Myocyte (in vitro differentiated cells): ENCODE results near the gene TGFBR3. TPM values are rescaled to one million over a fixed set of nuclear protein-coding genes. Genes with fewer than 3 reads are reported as not detected.

ENCODE experiments used
- DNase-seq: peaks from one replicate; pipeline ENCODE4 v3.0.0-alpha.2; 2012; ENCODE audit warnings: low read depth
- total RNA-seq: library from RNA; depleted of rRNA; stranded (reverse); fragments of >200 nt; gene quantifications from 2 replicates; pipeline ENCODE4 v1.2.3, GENCODE V29; 2014

TGFBR3 gene
- total RNA-seq, 1 donor from 2014 or later: 2.5 TPM

DNA sequence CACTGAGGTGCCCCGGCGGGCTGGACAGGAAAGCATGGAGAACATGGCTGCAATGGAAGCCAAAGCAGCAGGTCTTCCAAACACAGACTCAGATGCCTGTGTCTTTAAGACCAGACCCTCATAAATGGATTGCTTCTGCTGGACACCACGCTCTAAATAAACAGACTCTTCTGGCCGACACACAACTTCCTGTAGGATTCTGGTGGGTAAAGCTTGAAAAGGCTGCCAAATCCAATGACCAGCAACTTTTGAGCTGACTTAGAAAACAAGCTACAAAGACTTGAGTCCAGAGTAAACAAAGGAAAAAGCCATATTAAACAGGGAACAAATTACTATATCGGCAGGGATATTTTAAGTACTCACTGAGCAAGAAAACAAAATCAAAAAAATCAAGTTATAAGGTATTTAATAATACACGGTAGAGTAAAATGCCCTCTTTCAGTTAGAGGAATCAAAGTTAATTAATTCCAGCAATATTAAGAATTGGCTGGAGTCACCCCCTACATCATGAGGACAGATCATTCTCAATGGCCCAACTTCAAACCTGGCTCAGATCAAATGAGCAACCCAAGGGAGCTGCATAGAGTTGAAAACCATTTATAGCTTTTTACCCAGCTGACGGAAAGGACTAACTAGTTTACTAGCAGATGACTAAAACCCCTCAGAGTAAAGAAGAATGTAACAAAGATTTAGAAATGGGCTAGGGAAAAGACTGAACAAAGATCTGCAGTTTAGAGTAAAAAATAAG is 102.4 kb downstream of the TGFBR3 start:
- peak; percentile 18 for DNase-seq

DNA sequence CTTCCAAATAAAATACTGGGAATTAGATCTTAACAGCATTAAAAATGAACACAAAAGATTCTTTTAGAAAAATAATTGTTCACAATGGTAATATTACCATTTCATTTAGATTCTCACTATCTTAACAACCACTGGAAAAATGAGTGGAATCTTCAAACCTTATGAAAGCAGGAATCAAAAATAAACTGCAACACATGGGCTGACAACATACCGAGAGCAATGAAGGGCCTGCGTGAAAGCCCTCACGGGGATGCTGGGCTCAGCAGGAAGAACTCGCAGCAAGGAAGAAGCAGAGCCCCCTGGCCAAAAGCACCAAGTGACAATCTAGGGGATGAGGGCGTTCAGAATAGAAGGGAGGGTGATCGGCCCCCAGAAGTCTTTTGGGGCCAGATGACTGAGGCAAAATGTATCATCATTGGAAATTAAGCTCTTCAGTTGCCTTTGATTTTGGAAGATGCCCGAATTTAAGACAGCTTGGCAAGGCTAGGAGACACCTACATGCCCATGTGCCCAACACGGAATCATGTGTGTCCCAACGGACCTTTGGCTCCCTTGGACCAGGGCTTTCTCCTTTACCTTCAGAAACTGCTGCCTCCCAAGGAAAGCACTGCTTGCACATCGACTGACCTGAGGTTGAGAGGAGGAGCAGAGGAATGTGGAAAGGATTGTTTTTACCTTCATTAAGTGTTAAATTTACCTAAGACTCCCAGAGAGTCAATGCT is 103.9 kb downstream of the TGFBR3 start:
- DNase-seq: no peak

DNA sequence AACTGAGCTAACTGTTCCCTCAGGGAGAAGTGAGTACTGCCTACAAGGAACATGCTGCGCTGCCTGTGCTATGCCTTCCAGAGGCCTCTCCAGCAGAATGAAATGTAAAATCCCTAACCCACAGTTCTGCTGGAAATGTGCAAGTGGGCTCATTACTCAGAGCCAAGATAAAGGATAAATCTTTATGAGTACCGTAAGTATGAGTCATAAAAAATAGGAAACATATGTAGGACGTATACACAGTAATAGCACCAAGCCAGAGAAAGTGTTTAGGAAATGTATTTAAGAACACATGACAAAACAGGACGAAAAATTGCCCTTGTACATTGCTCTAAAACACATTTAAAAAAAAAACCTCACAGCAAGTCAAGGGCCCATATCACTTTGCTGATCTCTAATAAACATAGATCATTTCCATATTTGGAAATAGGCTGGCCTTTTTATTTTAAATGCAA is 104.6 kb downstream of the TGFBR3 start:
- DNase-seq: no peak

DNA sequence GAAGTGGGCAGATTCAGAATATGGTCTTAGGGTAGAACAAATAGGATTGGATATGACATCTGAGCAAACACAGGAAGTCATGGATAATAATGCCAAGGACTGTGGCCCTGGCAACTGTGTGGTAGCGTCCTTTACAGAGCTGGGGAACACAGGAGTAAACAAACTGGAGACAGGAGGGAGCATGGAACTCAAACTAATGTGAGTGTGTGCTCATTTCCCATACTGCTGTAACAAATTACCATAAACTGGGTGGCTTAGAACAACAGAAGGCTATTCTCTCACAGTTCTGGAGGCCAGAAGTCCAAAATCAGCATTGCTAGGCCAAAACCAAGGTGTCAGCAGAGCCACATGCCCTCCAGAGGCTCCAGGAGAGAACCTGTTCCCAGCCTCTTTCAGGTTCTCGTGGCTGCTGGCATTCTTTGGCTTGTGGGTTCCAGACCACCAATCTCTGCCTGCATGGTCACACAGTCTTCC is 106.4 kb downstream of the TGFBR3 start:
- peak; percentile 34 for DNase-seq

DNA sequence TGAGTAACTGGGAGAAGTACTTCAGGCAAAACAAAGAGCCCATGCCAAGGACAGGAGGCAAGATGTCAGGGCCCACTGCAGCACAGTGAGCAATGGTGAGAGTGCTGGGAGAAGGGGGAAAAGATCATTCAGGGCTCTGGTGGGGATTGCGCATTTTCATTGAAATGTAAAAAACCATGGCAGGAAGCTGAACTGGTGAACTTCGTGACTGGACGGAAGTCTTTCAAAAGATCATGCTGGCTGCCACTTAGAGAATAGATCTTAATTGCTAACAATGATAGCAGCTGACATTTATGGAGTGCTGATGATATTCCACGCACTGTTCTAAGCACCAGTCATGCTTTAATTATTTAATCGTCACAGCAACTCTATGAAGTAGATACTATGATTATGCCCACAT is 107.0 kb downstream of the TGFBR3 start:
- no peak for DNase-seq

DNA sequence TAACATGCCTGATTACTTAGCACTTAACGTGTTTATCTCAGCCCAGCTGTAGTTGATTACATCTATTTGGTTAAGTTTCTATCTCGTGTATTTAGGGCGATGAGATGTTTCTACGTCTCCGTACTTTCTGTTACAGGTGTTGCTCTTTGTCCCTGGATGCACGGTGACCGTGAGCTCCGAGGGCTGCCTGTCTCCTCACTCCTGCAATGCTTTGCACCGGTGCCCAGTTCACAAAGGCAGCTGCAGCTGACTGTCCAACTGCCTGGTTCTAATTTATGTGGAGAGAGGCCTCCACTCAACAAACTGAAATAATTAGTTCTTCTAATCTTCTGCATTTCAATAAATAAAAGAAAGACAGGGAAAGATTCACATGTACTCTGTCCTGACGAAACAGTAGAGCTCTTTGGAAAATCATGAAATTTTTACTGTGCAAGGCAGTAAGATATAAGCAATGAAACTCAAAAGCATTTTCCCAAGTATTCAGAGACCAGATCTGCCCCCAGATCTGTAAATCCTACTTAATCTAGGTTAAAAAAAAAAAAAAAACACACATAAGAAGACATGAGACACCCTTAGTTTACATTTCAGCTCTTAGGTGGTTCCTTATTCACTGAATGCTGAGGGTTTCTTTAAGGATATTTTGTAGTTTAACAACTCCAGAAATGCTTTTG is 108.2 kb downstream of the TGFBR3 start:
- no peak for DNase-seq

DNA sequence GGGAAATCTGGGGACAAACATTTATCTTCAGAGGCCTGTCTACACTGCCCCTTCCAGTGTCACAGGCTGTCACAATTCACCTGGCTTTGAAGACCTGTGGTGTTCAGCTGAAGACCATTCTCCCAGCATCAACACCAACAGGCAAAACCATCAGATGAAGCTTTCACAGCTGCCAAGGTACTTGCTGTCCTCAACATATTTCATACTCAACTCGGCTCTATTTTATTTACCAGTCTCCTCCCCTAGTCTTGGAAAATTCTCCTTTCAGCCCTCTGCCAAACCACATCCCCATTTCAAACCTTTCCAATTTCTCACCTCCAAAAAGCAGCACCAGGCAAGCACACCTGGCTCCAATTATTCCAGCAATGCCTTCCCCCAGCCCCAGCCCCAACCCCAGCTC is 108.8 kb downstream of the TGFBR3 start:
- no peak for DNase-seq

DNA sequence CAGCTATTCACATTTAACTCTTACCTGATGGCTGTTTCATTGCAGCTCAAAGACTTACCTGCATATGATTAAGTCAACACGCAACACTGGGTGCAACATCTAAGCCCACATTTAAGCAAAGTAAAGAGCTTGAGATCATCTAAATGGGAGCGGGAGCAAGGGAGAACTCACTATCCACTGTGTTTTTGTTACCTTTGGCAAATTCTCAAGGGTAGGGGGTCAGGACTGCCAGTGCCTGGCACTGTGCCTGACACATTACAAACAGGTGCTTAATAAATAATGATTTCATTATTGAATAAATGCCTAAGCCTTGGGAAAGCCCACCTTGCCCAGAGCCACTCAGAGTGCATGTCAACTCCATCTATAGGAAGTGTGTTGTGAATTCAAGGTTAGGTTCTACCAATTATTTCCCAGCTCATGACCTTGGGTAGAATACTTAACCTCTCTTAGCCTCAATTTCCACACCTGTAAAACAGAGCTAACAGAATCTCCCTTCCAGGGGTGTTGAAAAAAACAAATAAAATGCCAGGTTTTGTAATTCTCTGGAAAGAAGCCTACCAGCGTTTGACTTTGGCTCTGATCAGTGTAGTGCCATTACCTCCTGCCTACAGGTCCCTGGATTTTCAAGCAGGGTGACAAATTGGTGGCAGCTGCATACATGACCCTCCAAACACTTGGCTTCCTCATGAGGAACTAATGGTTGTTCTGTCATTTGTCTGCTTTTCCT is 109.7 kb downstream of the TGFBR3 start:
- no peak for DNase-seq

DNA sequence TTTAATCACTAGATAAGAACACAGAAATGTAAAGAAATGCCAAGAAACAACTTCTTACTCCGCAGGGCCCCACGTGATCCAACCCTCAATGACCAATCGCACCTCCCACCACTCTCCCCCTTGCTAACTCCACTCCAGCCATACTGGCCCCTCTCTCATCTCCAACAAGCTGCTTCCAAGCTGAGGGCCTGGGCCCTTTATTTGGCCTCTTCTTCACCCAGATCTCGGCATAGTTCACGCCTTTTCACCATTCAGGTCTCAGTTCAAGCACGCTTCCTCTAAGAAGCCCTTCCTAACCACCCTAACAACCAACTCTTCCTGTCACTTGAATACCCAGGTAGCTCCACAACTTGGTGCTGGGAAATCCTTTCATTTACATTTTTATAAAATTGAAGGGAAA is 110.7 kb downstream of the TGFBR3 start:
- DNase-seq: no peak

DNA sequence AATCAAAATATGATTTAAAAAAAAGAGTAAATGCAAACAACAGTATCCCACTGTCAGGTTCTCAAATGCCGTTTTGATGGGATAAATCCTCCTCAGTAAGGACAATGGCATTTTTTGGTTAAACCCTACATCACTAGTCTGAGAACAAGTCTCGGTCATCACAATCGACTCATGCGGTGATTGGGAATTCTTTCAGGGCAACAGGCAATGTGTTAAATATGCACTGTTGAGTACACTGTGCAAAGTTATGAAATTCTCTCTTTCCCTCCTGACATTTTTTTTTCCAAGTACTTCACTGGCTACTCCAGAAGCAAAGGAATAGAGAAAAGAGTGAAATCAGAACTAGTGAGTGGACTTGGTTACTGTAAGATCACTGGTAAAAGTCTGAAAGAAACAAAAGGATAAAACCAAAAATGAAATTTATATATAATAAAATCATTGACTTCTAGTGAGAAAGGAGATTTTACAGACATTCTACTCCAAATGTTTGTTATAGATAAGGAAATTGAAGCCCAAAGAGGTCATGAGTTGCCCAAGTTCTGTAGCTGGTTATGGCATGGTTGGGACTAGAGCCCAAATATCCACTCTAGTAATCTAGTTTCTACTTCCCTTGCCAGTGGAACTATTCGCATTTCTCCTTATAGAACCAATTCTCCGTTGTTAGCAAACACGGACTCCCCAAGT is 111.3 kb downstream of the TGFBR3 start:
- no peak for DNase-seq

DNA sequence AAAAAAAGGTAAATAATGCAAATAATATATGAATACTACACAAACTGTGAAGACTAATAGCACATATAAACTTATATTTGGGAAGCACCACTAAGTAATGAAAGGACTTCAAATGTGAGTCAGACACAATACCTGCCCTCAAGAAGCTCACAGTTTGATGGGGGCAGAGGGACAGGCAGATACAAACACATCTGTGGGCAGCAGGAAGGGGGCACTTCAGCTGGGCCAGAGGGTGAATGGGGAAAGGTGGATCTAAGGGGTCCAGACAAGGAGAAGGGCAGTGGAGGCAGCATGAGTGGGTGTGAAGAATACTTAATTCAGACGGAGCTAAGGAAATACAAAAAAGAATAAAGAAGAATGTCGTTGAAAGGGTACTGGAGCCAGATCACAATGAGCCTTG is 114.2 kb downstream of the TGFBR3 start:
- no peak for DNase-seq

DNA sequence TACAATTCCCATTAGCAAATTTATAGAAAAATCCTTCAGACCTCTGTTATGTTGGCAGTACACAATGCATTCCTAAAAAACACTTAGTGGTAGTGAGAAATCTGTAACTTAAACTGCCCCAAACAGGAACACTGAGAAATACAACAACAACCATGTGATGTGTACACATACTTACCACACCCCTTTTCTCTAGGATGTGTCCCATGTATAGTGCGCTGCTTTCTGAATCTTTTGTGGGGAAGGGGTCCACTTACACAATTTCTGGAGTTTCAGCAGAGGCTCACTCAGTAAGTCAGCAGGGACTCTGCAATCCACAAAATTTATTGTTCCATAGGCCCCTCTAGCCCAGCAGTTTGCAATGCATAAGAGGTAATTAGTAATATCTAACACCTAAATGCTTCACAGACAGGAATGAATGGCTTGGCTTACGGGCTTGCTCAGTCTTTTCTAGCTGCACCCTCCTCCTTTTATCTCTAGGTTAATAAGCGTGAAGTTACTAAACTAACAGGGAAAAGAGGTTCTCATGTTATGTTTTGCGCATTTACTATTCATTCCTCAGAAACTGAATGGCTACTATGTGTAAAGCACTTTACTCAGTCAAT is 115.2 kb downstream of the TGFBR3 start:
- DNase-seq: no peak

DNA sequence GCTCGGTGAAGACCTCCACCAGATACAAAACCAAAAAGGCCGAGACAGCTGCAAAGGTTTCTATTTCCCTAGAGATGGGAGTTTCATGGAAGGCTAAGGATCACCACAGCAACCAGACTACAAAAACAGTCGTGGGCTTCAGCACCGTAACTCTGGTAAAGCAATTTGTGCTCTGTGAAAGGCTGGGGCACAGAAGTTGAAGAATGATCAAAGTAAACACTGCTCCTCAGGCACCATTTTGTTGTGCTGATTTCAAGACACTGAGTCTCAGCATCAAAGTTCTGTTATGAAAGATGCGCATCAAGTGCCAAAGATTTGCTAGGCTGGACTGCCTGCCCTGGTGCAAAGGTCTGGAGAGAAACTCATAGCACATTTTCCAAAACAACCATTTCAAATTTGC is 116.2 kb downstream of the TGFBR3 start:
- peak; percentile 66 for DNase-seq

DNA sequence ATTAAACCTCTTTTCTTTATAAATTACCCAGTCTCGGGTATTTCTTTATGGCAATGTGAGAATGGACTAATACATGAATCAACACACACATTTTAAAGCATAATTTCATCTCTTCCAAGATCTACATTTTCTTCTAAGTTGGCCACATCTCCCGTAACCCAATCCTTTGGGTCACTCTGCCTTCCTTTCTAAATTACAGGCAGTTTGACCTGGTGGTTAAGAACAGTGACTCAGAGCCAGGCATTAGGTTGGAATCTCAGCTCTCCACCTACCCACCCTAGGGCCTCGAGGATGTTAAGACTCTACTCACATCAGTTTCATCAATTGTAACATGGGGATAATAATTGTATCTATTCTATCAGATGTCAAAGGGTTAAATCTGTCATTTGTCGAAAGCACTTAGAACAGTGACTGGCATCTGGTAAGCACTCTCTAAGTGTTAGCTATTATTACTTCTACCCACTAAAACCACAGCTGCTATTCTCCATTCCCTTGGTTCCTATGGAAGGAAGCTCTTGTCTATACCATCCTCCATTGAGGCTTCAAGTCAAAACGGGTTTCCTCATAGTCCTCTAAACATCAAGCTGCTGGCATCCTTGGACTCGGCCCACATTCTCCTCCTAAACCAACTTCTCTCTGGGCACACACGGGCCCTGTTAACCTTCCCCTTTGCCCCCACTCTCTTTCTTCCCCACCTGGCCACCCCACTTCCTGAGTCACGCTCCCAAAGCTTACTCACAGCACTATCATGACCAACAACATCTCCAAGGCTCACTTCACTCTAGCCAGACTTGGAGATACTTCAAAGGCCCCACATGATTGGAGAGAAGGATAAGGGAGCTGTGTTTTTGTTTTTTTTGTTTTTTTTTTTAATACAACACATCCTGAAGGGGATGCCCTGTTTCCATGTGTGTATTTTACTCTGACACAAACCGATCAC is 116.9 kb downstream of the TGFBR3 start:
- DNase-seq: peak; percentile 28

DNA sequence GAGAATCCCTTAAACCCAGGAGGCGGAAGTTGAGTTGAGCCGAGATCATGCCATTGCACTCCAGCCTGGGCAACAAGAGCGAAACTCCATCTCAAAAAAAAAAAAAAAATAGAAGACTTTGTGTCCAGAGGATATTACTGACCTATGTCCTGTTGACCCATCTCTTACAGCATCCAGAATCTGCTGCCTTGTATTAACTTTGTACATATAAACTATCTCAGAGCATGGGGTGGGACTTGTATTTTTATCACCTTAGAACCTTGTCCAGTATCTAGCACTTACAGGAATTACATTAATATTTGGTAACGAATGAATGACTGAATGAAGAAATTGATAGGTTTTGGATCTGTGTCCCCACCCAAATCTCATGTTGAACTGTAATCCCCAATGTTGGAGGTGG is 117.8 kb downstream of the TGFBR3 start:
- DNase-seq: no peak

DNA sequence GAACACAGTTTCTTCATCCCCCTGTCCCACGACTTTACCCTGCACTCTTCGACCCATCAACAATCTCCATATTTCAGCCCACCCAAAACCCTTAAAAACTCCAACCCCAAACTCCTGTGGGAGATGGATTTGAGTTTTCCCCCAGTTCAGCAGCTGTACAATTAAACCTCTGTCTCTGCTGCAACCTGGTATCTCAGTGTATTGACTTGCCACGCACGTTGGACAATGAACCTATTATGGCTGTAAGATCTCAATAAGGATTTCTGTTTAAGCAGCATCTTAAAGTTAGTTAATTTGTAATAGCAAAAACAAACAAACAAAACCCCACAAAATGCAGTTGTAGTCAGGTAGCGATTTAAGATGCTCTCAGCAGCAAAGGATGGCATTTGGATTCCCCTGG is 119.1 kb downstream of the TGFBR3 start:
- no peak for DNase-seq

DNA sequence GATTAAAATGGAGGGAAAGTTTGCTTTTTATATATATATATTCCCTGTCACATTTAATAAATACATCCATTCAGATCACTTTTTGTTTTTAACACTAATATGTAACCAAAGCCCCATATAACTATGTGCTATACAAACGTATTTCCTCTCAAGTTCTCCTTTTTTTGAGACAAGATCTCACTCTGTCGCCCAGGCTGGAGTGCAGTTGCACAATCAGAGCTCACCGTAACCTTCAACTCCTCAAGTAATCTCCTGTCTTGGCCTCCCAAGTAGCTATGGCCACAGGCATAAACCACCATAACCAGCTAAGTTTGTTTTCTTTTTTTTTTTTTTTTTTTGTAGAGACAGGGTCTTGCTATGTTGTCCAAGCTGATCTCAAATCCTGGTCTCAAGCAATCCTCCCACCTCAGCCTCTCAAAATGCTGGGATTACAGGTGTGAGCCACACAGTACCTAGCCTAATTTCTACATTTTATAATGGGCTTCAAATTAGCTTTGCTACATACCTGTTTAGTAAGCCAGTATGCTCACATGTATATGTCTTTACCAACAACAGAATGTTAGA is 120.0 kb downstream of the TGFBR3 start:
- DNase-seq: no peak

DNA sequence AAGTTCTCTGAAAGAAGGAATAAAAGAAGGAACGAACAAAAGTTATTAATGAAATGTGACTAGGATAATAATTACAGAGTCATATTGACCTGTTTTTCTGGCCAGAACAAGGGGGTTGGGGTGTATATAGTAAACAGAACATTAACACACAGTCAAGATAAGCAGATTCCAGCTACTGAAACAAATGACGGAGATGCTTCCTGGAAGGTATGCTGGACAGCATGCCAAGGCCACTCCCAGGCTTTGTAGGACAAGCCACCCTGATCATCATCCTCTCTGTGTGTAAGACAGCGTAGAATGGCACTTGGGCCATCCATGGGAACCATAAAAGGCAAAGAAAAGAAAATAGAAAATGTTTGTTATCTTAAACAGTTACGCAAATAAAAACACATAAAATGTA is 120.7 kb downstream of the TGFBR3 start:
- no peak for DNase-seq
